PC-9 (cell line): ENCODE data around the gene SPDYE3.
"Not testable (repeated sequence)": the region's sequence is repeated elsewhere in the genome, so short reads cannot be mapped to it uniquely, and the experiment has no call there.

Experiments
- EZH2 ChIP-seq: fragments of 200-600 bp; sonication (generic); IDR thresholded peaks from 2 replicates; pipeline ENCODE4 v1.8.0; 2017; ENCODE audit warnings: antibody characterized with exemption, low read depth
- TF ChIP-seq, protein P1 (sequence below): fragments of 200-600 bp; sonication (generic); conservative IDR thresholded peaks from 2 replicates; pipeline ENCODE4 v1.6.1; 2017; ENCODE audit warnings: mixed run types, antibody characterized with exemption, mild to moderate bottlenecking, moderate library complexity

DNA sequence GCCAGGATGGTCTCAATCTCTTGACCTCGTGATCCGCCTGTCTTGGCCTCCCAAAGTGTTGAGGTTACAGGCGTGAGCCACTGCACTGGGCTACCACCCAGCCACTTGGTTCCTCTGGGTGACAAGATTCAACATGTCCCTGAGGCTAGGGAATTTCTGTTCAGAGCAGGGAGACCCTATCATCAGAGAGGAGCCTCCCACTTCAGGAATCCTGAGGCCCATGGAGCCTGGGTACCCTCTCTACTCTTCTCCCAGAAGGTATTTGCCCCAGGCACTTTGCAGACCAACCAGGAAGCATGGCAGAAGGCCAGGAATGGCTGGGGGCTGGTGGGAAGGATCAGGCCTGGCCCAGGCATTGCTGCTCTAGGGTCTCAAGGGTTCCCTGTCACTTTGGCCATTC is 19.2 kb upstream of the SPDYE3 start:
- TF ChIP-seq, protein P1, sequence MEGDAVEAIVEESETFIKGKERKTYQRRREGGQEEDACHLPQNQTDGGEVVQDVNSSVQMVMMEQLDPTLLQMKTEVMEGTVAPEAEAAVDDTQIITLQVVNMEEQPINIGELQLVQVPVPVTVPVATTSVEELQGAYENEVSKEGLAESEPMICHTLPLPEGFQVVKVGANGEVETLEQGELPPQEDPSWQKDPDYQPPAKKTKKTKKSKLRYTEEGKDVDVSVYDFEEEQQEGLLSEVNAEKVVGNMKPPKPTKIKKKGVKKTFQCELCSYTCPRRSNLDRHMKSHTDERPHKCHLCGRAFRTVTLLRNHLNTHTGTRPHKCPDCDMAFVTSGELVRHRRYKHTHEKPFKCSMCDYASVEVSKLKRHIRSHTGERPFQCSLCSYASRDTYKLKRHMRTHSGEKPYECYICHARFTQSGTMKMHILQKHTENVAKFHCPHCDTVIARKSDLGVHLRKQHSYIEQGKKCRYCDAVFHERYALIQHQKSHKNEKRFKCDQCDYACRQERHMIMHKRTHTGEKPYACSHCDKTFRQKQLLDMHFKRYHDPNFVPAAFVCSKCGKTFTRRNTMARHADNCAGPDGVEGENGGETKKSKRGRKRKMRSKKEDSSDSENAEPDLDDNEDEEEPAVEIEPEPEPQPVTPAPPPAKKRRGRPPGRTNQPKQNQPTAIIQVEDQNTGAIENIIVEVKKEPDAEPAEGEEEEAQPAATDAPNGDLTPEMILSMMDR = not testable (repeated sequence)
- not testable (repeated sequence) for TF ChIP-seq EZH2
